ENCODE measurements around the gene DSPP.
A peak's percentile ranks its signal among the peaks of the same experiment; 100 is the strongest.

Gene DSPP

GRCh38 chr4:87632469-87632868, 24.1 kb downstream of the DSPP start:
- no peak for DNase-seq (ENCODE audit: low read depth)
- Histone ChIP-seq H3K9me3 (ENCODE audit: control insufficient read depth, low read length) (no peaks in the 10 kb centered on the region), H3K27me3 (replicated peaks; ENCODE audit: control insufficient read depth, insufficient read depth, low read length) (no peaks in the 10 kb centered on the region), H3K4me1 (ENCODE audit: control insufficient read depth, insufficient read depth, low read length) (peaks cover 26% of the 10 kb centered on the region), H3K4me3 (ENCODE audit: low read length) (no peak overlapping the region), H3K9ac (ENCODE audit: low read length) (no peak overlapping the region), H3K36me3 (ENCODE audit: control insufficient read depth, insufficient read depth, low read length, severe bottlenecking) (no peaks in the 10 kb centered on the region)

GRCh38 chr4:87633243-87633642, 24.9 kb downstream of the DSPP start:
- DNase-seq (ENCODE audit: low read depth) = peak; percentile 54
- Histone ChIP-seq H3K9me3 (ENCODE audit: control insufficient read depth, low read length) (no peaks in the 10 kb centered on the region), H3K4me3 (ENCODE audit: low read length) (no peak overlapping the region), H3K4me1 (ENCODE audit: control insufficient read depth, insufficient read depth, low read length) (peaks cover 26% of the 10 kb centered on the region), H3K27me3 (replicated peaks; ENCODE audit: control insufficient read depth, insufficient read depth, low read length) (no peaks in the 10 kb centered on the region), H3K9ac (ENCODE audit: low read length) (no peak overlapping the region), H3K36me3 (ENCODE audit: control insufficient read depth, insufficient read depth, low read length, severe bottlenecking) (no peaks in the 10 kb centered on the region)

GRCh38 chr4:87644286-87644685, 36.0 kb downstream of the DSPP start:
- no peak overlapping the region for H3K4me3 ChIP-seq (ENCODE audit: low read length)
- H3K4me1 ChIP-seq (ENCODE audit: control insufficient read depth, insufficient read depth, low read length) = no peaks in the 10 kb centered on the region
- H3K9ac ChIP-seq (ENCODE audit: low read length) = no peak overlapping the region
- H3K27me3 ChIP-seq (replicated peaks; ENCODE audit: control insufficient read depth, insufficient read depth, low read length) = no peaks in the 10 kb centered on the region
- no peak for DNase-seq (ENCODE audit: low read depth)
- peaks cover 1% of the 10 kb centered on the region for H3K9me3 ChIP-seq (ENCODE audit: control insufficient read depth, low read length)
- no peaks in the 10 kb centered on the region for H3K36me3 ChIP-seq (ENCODE audit: control insufficient read depth, insufficient read depth, low read length, severe bottlenecking)

GRCh38 chr4:87649980-87650379, 41.7 kb downstream of the DSPP start, which contains the start of gene DMP1:
Gene DMP1, plus strand, starts transcription at chr4:87650280. Its CDS starts 6,213 bp downstream, at chr4:87656493.
- no peaks in the 10 kb centered on the region for H3K36me3 ChIP-seq (ENCODE audit: control insufficient read depth, insufficient read depth, low read length, severe bottlenecking)
- H3K4me1 ChIP-seq (ENCODE audit: control insufficient read depth, insufficient read depth, low read length) = no peaks in the 10 kb centered on the region
- no peak for DNase-seq (ENCODE audit: low read depth)
- no peaks in the 10 kb centered on the region for H3K27me3 ChIP-seq (replicated peaks; ENCODE audit: control insufficient read depth, insufficient read depth, low read length)
- no peaks in the 10 kb centered on the region for H3K9me3 ChIP-seq (ENCODE audit: control insufficient read depth, low read length)
- H3K4me3 ChIP-seq (ENCODE audit: low read length) = no peak within 1 kb of the TSS
- H3K9ac ChIP-seq (ENCODE audit: low read length) = no peak within 1 kb of the TSS

- Histone ChIP-seq H3K27me3 (replicated peaks; ENCODE audit: control insufficient read depth, insufficient read depth, low read length) (no peaks in the 10 kb centered on the region), H3K36me3 (ENCODE audit: control insufficient read depth, insufficient read depth, low read length, severe bottlenecking) (no peaks in the 10 kb centered on the region), H3K9me3 (ENCODE audit: control insufficient read depth, low read length) (no peaks in the 10 kb centered on the region), H3K4me1 (ENCODE audit: control insufficient read depth, insufficient read depth, low read length) (no peaks in the 10 kb centered on the region), H3K9ac (ENCODE audit: low read length) (no peak overlapping the region), H3K4me3 (ENCODE audit: low read length) (no peak overlapping the region)
- DNase-seq (ENCODE audit: low read depth) = no peak
Measured at GRCh38 chr4:87650938-87651337, 42.6 kb downstream of the DSPP start.

GRCh38 chr4:87651941-87652340, 43.6 kb downstream of the DSPP start:
- no peaks in the 10 kb centered on the region for H3K4me1 ChIP-seq (ENCODE audit: control insufficient read depth, insufficient read depth, low read length)
- H3K36me3 ChIP-seq (ENCODE audit: control insufficient read depth, insufficient read depth, low read length, severe bottlenecking) = no peaks in the 10 kb centered on the region
- H3K27me3 ChIP-seq (replicated peaks; ENCODE audit: control insufficient read depth, insufficient read depth, low read length) = no peaks in the 10 kb centered on the region
- no peak for DNase-seq (ENCODE audit: low read depth)
- H3K9ac ChIP-seq (ENCODE audit: low read length) = no peak overlapping the region
- no peaks in the 10 kb centered on the region for H3K9me3 ChIP-seq (ENCODE audit: control insufficient read depth, low read length)
- no peak overlapping the region for H3K4me3 ChIP-seq (ENCODE audit: low read length)

- no peak for DNase-seq (ENCODE audit: low read depth)
- Histone ChIP-seq H3K9me3 (ENCODE audit: control insufficient read depth, low read length) (no peaks in the 10 kb centered on the region), H3K9ac (ENCODE audit: low read length) (no peak overlapping the region), H3K4me1 (ENCODE audit: control insufficient read depth, insufficient read depth, low read length) (peaks cover 7% of the 10 kb centered on the region), H3K36me3 (ENCODE audit: control insufficient read depth, insufficient read depth, low read length, severe bottlenecking) (no peaks in the 10 kb centered on the region), H3K4me3 (ENCODE audit: low read length) (no peak overlapping the region), H3K27me3 (replicated peaks; ENCODE audit: control insufficient read depth, insufficient read depth, low read length) (no peaks in the 10 kb centered on the region)
Measured at GRCh38 chr4:87654487-87655044, 46.2 kb downstream of the DSPP start.

GRCh38 chr4:87657525-87657924, 49.2 kb downstream of the DSPP start:
- H3K9me3 ChIP-seq (ENCODE audit: control insufficient read depth, low read length) = no peaks in the 10 kb centered on the region
- H3K4me3 ChIP-seq (ENCODE audit: low read length) = no peak overlapping the region
- no peak for DNase-seq (ENCODE audit: low read depth)
- H3K36me3 ChIP-seq (ENCODE audit: control insufficient read depth, insufficient read depth, low read length, severe bottlenecking) = no peaks in the 10 kb centered on the region
- H3K9ac ChIP-seq (ENCODE audit: low read length) = no peak overlapping the region
- H3K4me1 ChIP-seq (ENCODE audit: control insufficient read depth, insufficient read depth, low read length) = peaks cover 7% of the 10 kb centered on the region
- H3K27me3 ChIP-seq (replicated peaks; ENCODE audit: control insufficient read depth, insufficient read depth, low read length) = no peaks in the 10 kb centered on the region

- Histone ChIP-seq H3K4me3 (ENCODE audit: low read length) (no peak overlapping the region), H3K36me3 (ENCODE audit: control insufficient read depth, insufficient read depth, low read length, severe bottlenecking) (no peaks in the 10 kb centered on the region), H3K9ac (ENCODE audit: low read length) (no peak overlapping the region), H3K9me3 (ENCODE audit: control insufficient read depth, low read length) (no peaks in the 10 kb centered on the region), H3K4me1 (ENCODE audit: control insufficient read depth, insufficient read depth, low read length) (peaks cover 7% of the 10 kb centered on the region), H3K27me3 (replicated peaks; ENCODE audit: control insufficient read depth, insufficient read depth, low read length) (peaks cover 6% of the 10 kb centered on the region)
- no peak for DNase-seq (ENCODE audit: low read depth)
Measured at GRCh38 chr4:87659247-87659931, 51.1 kb downstream of the DSPP start.

- Histone ChIP-seq H3K4me1 (ENCODE audit: control insufficient read depth, insufficient read depth, low read length) (peaks cover 7% of the 10 kb centered on the region), H3K9me3 (ENCODE audit: control insufficient read depth, low read length) (no peaks in the 10 kb centered on the region), H3K4me3 (ENCODE audit: low read length) (no peak overlapping the region), H3K27me3 (replicated peaks; ENCODE audit: control insufficient read depth, insufficient read depth, low read length) (peaks cover 6% of the 10 kb centered on the region), H3K9ac (ENCODE audit: low read length) (no peak overlapping the region), H3K36me3 (ENCODE audit: control insufficient read depth, insufficient read depth, low read length, severe bottlenecking) (no peaks in the 10 kb centered on the region)
- DNase-seq (ENCODE audit: low read depth) = no peak
Measured at GRCh38 chr4:87662871-87663270, 54.5 kb downstream of the DSPP start.

Data from adipocyte (in vitro differentiated cells).